ENCODE results near the gene RBP3. TPM values are rescaled to one million over a fixed set of nuclear protein-coding genes. Genes with fewer than 3 reads are reported as not detected.

The RBP3 gene
- total RNA-seq, 1 donor from 2014 or later, result not detected

DNA sequence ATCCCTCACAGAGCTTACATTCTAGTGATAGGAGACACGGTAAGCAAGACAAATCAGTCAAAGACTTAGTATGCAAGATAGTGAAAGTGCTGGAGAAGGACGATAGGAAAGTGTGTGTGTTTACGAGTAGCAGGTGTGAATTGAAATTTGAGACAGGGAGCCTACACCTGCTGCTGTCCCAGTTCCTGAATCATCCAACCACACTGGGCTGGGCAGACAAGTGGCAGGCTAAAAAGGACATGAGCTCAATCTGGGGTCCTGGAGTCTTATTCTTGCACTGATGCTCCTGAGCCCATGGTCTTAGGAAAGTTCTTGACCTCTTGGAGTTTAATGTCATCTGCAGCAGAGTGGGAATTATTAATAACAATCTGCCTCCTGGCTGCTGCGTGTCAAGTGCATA lies 16.2 kb downstream of the RBP3 start:
- H3K4me1 ChIP-seq, result no peaks in the 10 kb centered on the region
- H3K27ac ChIP-seq, result no peak overlapping the region
- H3K27me3 ChIP-seq (ENCODE audit: low read depth), result no peaks in the 10 kb centered on the region
- ATAC-seq (no peak), DNase-seq (no peak)
- TF ChIP-seq, protein P1, sequence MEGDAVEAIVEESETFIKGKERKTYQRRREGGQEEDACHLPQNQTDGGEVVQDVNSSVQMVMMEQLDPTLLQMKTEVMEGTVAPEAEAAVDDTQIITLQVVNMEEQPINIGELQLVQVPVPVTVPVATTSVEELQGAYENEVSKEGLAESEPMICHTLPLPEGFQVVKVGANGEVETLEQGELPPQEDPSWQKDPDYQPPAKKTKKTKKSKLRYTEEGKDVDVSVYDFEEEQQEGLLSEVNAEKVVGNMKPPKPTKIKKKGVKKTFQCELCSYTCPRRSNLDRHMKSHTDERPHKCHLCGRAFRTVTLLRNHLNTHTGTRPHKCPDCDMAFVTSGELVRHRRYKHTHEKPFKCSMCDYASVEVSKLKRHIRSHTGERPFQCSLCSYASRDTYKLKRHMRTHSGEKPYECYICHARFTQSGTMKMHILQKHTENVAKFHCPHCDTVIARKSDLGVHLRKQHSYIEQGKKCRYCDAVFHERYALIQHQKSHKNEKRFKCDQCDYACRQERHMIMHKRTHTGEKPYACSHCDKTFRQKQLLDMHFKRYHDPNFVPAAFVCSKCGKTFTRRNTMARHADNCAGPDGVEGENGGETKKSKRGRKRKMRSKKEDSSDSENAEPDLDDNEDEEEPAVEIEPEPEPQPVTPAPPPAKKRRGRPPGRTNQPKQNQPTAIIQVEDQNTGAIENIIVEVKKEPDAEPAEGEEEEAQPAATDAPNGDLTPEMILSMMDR (IDR thresholded peaks at IDR 0.05), result no peak
- no peak overlapping the region for H3K4me3 ChIP-seq
- no peaks in the 10 kb centered on the region for H3K36me3 ChIP-seq
- intact Hi-C loops (cut with DNase I), result no loop called here
- no peaks in the 10 kb centered on the region for H3K9me3 ChIP-seq

DNA sequence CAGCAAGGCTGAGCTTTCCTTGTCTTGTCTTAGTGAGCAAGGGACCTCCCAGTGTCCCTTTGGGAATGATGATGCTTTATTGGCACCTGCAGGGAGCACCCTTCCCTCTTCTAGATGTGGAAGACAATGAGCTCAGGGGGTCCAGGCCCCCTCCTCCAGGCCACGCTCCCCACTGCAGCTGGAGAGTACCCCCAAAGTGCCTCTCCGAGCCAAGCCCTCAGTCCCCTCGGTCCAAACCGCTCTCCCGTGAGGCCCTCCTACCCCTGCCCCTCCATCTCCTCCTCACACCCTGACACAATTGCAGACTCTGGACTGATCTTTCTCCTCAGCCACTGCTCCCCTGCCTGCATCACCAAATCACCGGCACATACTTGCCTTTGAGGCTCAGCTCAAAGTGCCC lies 16.7 kb downstream of the RBP3 start:
- intact Hi-C loops (cut with DNase I), result no loop called here
- Histone ChIP-seq H3K27ac (no peak overlapping the region), H3K27me3 (ENCODE audit: low read depth) (no peaks in the 10 kb centered on the region), H3K36me3 (no peaks in the 10 kb centered on the region), H3K9me3 (no peaks in the 10 kb centered on the region), H3K4me1 (no peaks in the 10 kb centered on the region), H3K4me3 (no peak overlapping the region)
- TF ChIP-seq, protein P1 (IDR thresholded peaks at IDR 0.05), result no peak
- no peak for ATAC-seq
- DNase-seq, result no peak

GRCh38 chr10:47365431-47366180 lies 17.4 kb downstream of the RBP3 start:
- Histone ChIP-seq H3K36me3 (no peaks in the 10 kb centered on the region), H3K27me3 (ENCODE audit: low read depth) (no peaks in the 10 kb centered on the region), H3K9me3 (no peaks in the 10 kb centered on the region), H3K4me3 (no peak overlapping the region), H3K27ac (no peak overlapping the region), H3K4me1 (no peaks in the 10 kb centered on the region)
- TF ChIP-seq, protein P1 (IDR thresholded peaks at IDR 0.05), result no peak
- no peak for ATAC-seq
- intact Hi-C loops (cut with DNase I), result no loop called here
- DNase-seq, result no peak

- TF ChIP-seq, protein P1 (IDR thresholded peaks at IDR 0.05), result no peak
- Histone ChIP-seq H3K36me3 (no peaks in the 10 kb centered on the region), H3K27ac (no peak overlapping the region), H3K27me3 (ENCODE audit: low read depth) (no peaks in the 10 kb centered on the region), H3K9me3 (no peaks in the 10 kb centered on the region), H3K4me1 (no peaks in the 10 kb centered on the region), H3K4me3 (no peak overlapping the region)
- ATAC-seq (no peak), DNase-seq (no peak)
- intact Hi-C loops (cut with DNase I), result no loop called here
Measured at GRCh38 chr10:47366181-47366631, 18.0 kb downstream of the RBP3 start.

DNA sequence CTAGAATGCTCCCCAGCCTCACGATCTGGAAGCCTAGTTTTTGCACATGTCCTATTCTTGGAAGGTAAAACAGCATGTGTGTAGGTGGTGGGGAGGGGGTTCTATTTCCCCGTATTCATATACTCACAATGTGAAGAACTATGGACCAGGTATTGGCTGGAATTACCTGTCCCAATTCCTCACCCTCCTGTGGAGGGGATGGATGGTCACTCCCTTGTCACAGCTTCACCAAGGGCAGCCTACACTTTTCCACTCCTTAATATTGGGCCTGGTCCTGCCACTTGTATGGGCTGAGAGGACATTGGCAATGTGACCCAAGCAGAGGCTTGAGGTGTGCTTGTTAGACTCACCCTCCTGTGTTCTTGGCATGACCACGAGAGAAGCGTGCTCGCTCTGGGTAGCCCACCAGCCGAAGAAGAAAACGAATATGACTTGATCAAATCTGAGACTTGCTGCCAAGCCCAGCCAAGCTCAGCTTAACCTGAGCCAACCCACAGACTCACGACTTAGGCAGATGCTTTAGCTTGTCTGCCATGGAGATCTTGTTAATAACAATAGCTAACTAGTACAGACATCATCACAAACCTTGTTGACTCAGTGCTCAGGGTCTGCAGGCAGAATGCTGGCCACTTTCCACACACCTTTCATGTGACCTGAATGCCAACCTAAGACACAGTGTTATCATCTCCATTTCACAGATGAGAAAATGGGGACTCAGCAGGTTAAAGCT lies 18.7 kb downstream of the RBP3 start:
- no peaks in the 10 kb centered on the region for H3K27me3 ChIP-seq (ENCODE audit: low read depth)
- intact Hi-C loops (cut with DNase I), result no loop called here
- ATAC-seq (no peak), DNase-seq (no peak)
- no peak overlapping the region for H3K27ac ChIP-seq
- no peaks in the 10 kb centered on the region for H3K9me3 ChIP-seq
- H3K36me3 ChIP-seq, result no peaks in the 10 kb centered on the region
- TF ChIP-seq, protein P1 (IDR thresholded peaks at IDR 0.05), result no peak
- H3K4me3 ChIP-seq, result no peak overlapping the region
- no peaks in the 10 kb centered on the region for H3K4me1 ChIP-seq
